Measurements from ENCODE around the gene GATD1. TPM values are rescaled to one million over a fixed set of nuclear protein-coding genes. Genes with fewer than 3 reads are reported as not detected.

GATD1 gene
- total and polyA plus RNA-seq, 9 of the 15 experiments (the other 6 are each of a cell fraction or from before 2014, with no cell fraction given): 2.8 to 144 (median 36.9) TPM

DNA sequence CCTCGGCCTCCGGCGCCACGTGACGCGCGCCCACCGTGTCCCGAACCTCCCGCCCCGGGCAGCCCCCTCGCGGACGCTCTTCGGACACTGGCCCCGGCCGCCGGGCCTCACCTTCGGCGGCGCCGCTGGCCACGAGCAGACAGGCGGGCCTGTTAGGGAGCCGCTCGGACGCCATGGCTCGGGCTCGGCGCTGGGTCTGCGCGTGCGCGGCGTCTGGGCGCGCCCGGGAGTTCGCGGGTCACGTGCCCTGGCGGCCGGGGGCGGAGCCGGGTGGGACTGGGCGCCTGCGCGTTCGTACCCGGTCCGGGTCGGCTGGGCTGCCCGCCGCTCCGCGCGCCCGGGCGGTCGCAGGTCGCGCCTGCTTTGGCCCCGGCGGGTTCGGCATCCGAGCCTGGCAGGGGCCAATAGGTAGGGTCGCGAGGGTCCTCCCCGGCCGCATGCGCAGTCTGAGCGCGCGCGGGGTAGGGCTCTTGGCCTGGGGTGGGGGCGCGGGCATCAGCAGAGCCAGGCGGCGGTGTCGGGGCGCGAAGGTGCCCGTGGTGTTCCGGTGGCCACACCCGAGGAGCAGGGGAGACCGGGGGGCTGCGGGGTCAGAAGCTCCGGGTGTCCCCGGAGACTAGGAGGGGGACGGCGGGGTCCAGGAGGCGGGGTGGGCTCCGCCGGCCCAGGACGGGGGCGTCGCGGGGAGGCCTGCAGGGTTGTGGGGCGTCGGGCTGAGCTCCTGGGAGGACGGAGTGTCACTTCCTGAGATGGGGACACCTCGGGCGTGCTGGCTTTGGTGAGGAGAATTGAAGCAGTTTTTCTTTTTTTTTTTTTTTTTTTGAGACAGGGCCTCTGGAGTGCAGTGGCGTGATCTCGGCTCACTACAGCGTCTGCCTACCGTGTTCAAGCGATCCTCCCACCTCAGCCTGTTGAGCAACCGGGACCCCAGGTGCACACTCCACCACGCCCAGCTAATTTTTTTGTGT, at the start of gene GATD1 (continued):
- TF ChIP-seq, protein P1, sequence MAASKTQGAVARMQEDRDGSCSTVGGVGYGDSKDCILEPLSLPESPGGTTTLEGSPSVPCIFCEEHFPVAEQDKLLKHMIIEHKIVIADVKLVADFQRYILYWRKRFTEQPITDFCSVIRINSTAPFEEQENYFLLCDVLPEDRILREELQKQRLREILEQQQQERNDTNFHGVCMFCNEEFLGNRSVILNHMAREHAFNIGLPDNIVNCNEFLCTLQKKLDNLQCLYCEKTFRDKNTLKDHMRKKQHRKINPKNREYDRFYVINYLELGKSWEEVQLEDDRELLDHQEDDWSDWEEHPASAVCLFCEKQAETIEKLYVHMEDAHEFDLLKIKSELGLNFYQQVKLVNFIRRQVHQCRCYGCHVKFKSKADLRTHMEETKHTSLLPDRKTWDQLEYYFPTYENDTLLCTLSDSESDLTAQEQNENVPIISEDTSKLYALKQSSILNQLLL (CRISPR knock-in tag; IDR thresholded peaks at IDR 0.05; ENCODE audit: borderline replicate concordance): no peak
- TF ChIP-seq POLR2AphosphoS5 (IDR thresholded peaks at IDR 0.05; ENCODE audit: control insufficient read depth, insufficient read depth, low read depth, low read length): peak; percentile 87
- no peak for TF ChIP-seq SP2 (IDR thresholded peaks at IDR 0.05; ENCODE audit: extremely low read depth, low read depth, low read length, poor library complexity, severe bottlenecking)
- TF ChIP-seq RBM15 (IDR thresholded peaks at IDR 0.05; ENCODE audit: insufficient read depth, low read length): no peak
- no peak for TF ChIP-seq EWSR1 (IDR thresholded peaks at IDR 0.05; ENCODE audit: borderline replicate concordance, low read depth, partially characterized antibody)
- TF ChIP-seq, protein P2, sequence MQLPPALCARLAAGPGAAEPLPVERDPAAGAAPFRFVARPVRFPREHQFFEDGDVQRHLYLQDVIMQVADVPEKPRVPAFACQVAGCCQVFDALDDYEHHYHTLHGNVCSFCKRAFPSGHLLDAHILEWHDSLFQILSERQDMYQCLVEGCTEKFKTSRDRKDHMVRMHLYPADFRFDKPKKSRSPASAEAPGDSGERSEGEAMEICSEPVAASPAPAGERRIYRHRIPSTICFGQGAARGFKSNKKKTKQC (CRISPR knock-in tag; IDR thresholded peaks at IDR 0.05): no peak; the same call in 1 of the 2 replicates
- peak; percentile 82 for TF ChIP-seq POLR2A (conservative IDR thresholded peaks at IDR 0.05)
- no peak for TF ChIP-seq NFYB (IDR thresholded peaks at IDR 0.05; ENCODE audit: extremely low read depth, insufficient read length)
- no peak for TF ChIP-seq RFX7 (CRISPR knock-in tag; IDR thresholded peaks at IDR 0.05)
- TF ChIP-seq PRMT5 (CRISPR knock-in tag; IDR thresholded peaks at IDR 0.05): no peak
- no peak for TF ChIP-seq MAFG (tag; conservative IDR thresholded peaks at IDR 0.05)
- peak; percentile 91 for TF ChIP-seq USF2 (CRISPR knock-in tag; IDR thresholded peaks at IDR 0.05)
- no peak for TF ChIP-seq RFX1 (IDR thresholded peaks at IDR 0.05)
- TF ChIP-seq TFAP4 (CRISPR knock-in tag; IDR thresholded peaks at IDR 0.05; ENCODE audit: borderline replicate concordance): peak; percentile 55; the same call in 1 of the 2 replicates
- peak; percentile 86 for TF ChIP-seq RB1 (IDR thresholded peaks at IDR 0.05; ENCODE audit: low read depth)
- no peak for TF ChIP-seq SMARCE1 (IDR thresholded peaks at IDR 0.05)
- TF ChIP-seq ZNF589 (CRISPR knock-in tag; IDR thresholded peaks at IDR 0.05; ENCODE audit: low read depth): no peak
- TF ChIP-seq SIX5 (IDR thresholded peaks at IDR 0.05; ENCODE audit: borderline replicate concordance in 1 of 2, insufficient read depth in 1 of 2, low read depth in 1 of 2, low read length in 2 of 2): no peak
- TF ChIP-seq, protein P3, sequence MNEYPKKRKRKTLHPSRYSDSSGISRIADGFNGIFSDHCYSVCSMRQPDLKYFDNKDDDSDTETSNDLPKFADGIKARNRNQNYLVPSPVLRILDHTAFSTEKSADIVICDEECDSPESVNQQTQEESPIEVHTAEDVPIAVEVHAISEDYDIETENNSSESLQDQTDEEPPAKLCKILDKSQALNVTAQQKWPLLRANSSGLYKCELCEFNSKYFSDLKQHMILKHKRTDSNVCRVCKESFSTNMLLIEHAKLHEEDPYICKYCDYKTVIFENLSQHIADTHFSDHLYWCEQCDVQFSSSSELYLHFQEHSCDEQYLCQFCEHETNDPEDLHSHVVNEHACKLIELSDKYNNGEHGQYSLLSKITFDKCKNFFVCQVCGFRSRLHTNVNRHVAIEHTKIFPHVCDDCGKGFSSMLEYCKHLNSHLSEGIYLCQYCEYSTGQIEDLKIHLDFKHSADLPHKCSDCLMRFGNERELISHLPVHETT (CRISPR knock-in tag; conservative IDR thresholded peaks at IDR 0.05 in 1 of 2, IDR thresholded peaks at IDR 0.05 in 1 of 2): peak in 1 of 2 experiments; percentile 55; a peak in 2 of 4 replicates
- no peak for TF ChIP-seq TSC22D4 (tag; IDR thresholded peaks at IDR 0.05)

Measured in K562 (cell line).